H4 (cell line): ENCODE data around the gene PLEKHD1. TPM values are rescaled to one million over a fixed set of nuclear protein-coding genes. Genes with fewer than 3 reads are reported as not detected.

Experiments
- DNase-seq: peaks from one replicate; pipeline ENCODE4 v3.0.0-alpha.2; 2015; ENCODE audit warnings: low spot score
- total RNA-seq: library from RNA; depleted of rRNA; stranded (reverse); fragments of >200 nt; shearing (Covaris generic); gene quantifications from 2 replicates; pipeline ENCODE4 v1.2.3, GENCODE V29; 2014

The PLEKHD1 gene
- total RNA-seq, 1 experiment from 2014 or later: not detected

GRCh38 chr14:69518289-69519101 lies 34.0 kb downstream of the PLEKHD1 start:
- DNase-seq: no peak

GRCh38 chr14:69519204-69520100 lies 34.9 kb downstream of the PLEKHD1 start:
- DNase-seq: peak; percentile 1

GRCh38 chr14:69522026-69522425 lies 37.5 kb downstream of the PLEKHD1 start:
- DNase-seq: no peak

- DNase-seq: no peak
Measured at GRCh38 chr14:69525896-69526295, 41.4 kb downstream of the PLEKHD1 start.

GRCh38 chr14:69527635-69528034 lies 43.1 kb downstream of the PLEKHD1 start:
- DNase-seq: no peak

- DNase-seq: no peak
Measured at GRCh38 chr14:69528143-69528542, 43.6 kb downstream of the PLEKHD1 start.

GRCh38 chr14:69528930-69529329 lies 44.4 kb downstream of the PLEKHD1 start:
- DNase-seq: no peak

GRCh38 chr14:69529563-69529962 lies 45.0 kb downstream of the PLEKHD1 start:
- DNase-seq: no peak

GRCh38 chr14:69530095-69530494 lies 45.6 kb downstream of the PLEKHD1 start:
- DNase-seq: no peak

- DNase-seq: no peak
Measured at GRCh38 chr14:69531135-69531534, 46.6 kb downstream of the PLEKHD1 start.

GRCh38 chr14:69532561-69533340 lies 48.2 kb downstream of the PLEKHD1 start:
- no peak for DNase-seq

GRCh38 chr14:69535230-69535848 lies 50.8 kb downstream of the PLEKHD1 start:
- peak; percentile 57 for DNase-seq

GRCh38 chr14:69536971-69537370 lies 52.4 kb downstream of the PLEKHD1 start:
- no peak for DNase-seq

- no peak for DNase-seq
Measured at GRCh38 chr14:69537900-69538299, 53.4 kb downstream of the PLEKHD1 start.

GRCh38 chr14:69538766-69539165 lies 54.2 kb downstream of the PLEKHD1 start:
- DNase-seq: no peak

- DNase-seq: peak; percentile 16
Measured at GRCh38 chr14:69539631-69540410, 55.3 kb downstream of the PLEKHD1 start.

- no peak for DNase-seq
Measured at GRCh38 chr14:69540654-69541335, 56.3 kb downstream of the PLEKHD1 start.

- DNase-seq: no peak
Measured at GRCh38 chr14:69542311-69542710, 57.8 kb downstream of the PLEKHD1 start.

GRCh38 chr14:69543341-69544115 lies 59.0 kb downstream of the PLEKHD1 start:
- DNase-seq: peak; percentile 96
